Keratinocyte (primary cell): ENCODE measurements around the gene ARTN. TPM values are rescaled to one million over a fixed set of nuclear protein-coding genes. Genes with fewer than 3 reads are reported as not detected.

Source experiments
- DNase-seq: peaks from one replicate; pipeline ENCODE4 v3.0.0-alpha.2; 2011; ENCODE audit warnings: low read depth, missing footprints, low spot score
- FAIRE-seq: peaks from 2 replicates; lab custom pipeline; 2011; peaks lifted over from hg19 to GRCh38; lab: Jason Lieb, UNC
- H2AFZ ChIP-seq: 2 replicates; pipeline ENCODE4 v1.6.0; 2012; ENCODE audit warnings: low read length, control low read depth, inconsistent platforms; ENCODE audit not compliant: control insufficient read depth
- H3K27ac ChIP-seq: 2 replicates; pipeline ENCODE4 v1.5.1; 2011; ENCODE audit warnings: low read length; ENCODE audit not compliant: control insufficient read depth, insufficient read depth
- H3K27me3 ChIP-seq: 3 replicates; pipeline ENCODE4 v1.6.0; 2011; ENCODE audit warnings: low read length; ENCODE audit not compliant: control insufficient read depth, insufficient read depth; ENCODE audit errors: extremely low read depth
- H3K36me3 ChIP-seq, 2 experiments: 2 replicates in 1 of 2; 3 replicates in 1 of 2; pipeline ENCODE4 v1.5.1; 2011; ENCODE audit warnings: low read length in 2 of 2, mild to moderate bottlenecking in 1 of 2; ENCODE audit not compliant: control insufficient read depth in 2 of 2, insufficient read depth in 2 of 2; ENCODE audit errors: extremely low read depth in 1 of 2
- H3K4me1 ChIP-seq: 3 replicates; pipeline ENCODE4 v1.5.1; 2011; ENCODE audit warnings: low read length; ENCODE audit not compliant: control insufficient read depth, insufficient read depth; ENCODE audit errors: extremely low read depth
- H3K4me2 ChIP-seq: 3 replicates; pipeline ENCODE4 v1.6.0; 2011; ENCODE audit warnings: low read depth, low read length; ENCODE audit not compliant: control insufficient read depth, insufficient read depth; ENCODE audit errors: extremely low read depth
- H3K4me3 ChIP-seq, 3 experiments: fragments of 200-600 bp in 1 of 3; sonication (generic) in 1 of 3; 2 replicates in 2 of 3; 3 replicates in 1 of 3; pipeline ENCODE4 v1.5.1; 2011 to 2016; ENCODE audit warnings: low read length in 3 of 3, mild to moderate bottlenecking in 3 of 3, control low read depth in 2 of 3, inconsistent platforms in 1 of 3, low read depth in 1 of 3, mixed read lengths in 1 of 3, mixed run types in 1 of 3, moderate library complexity in 1 of 3; ENCODE audit not compliant: control insufficient read depth in 2 of 3, insufficient read depth in 2 of 3; ENCODE audit errors: extremely low read depth in 1 of 3
- H3K79me2 ChIP-seq: 2 replicates; pipeline ENCODE4 v1.6.0; 2012; ENCODE audit warnings: low read length; ENCODE audit not compliant: control insufficient read depth, insufficient read depth
- H3K9ac ChIP-seq: 3 replicates; pipeline ENCODE4 v1.6.0; 2011; ENCODE audit warnings: low read length; ENCODE audit not compliant: control insufficient read depth, insufficient read depth; ENCODE audit errors: extremely low read depth
- H3K9me1 ChIP-seq: 3 replicates; pipeline ENCODE4 v1.6.0; 2011; ENCODE audit warnings: low read length; ENCODE audit not compliant: control insufficient read depth, insufficient read depth; ENCODE audit errors: extremely low read depth
- H3K9me3 ChIP-seq: 2 replicates; pipeline ENCODE4 v1.5.1; 2012; ENCODE audit warnings: low read depth, low read length; ENCODE audit not compliant: control insufficient read depth
- H4K20me1 ChIP-seq: 3 replicates; pipeline ENCODE4 v1.6.0; 2011; ENCODE audit warnings: low read length; ENCODE audit not compliant: control insufficient read depth, insufficient read depth; ENCODE audit errors: extremely low read depth
- CTCF ChIP-seq, 3 experiments: IDR thresholded peaks in 1 of 3; conservative IDR thresholded peaks in 1 of 3; optimal IDR thresholded peaks in 1 of 3; 2 replicates in 2 of 3; 3 replicates in 1 of 3; pipeline versions ENCODE3 to v1.5.1; 2011; ENCODE audit warnings: low read length in 3 of 3, mild to moderate bottlenecking in 3 of 3, moderate library complexity in 2 of 3, control low read depth in 1 of 3, inconsistent platforms in 1 of 3; ENCODE audit not compliant: insufficient read depth in 2 of 3; ENCODE audit errors: extremely low read depth in 1 of 3
- EZH2 ChIP-seq: IDR thresholded peaks from one replicate; pipeline ENCODE4 v1.6.1; 2012; ENCODE audit warnings: inconsistent platforms, mild to moderate bottlenecking, low read length, moderate library complexity
- dilution Hi-C: fragments of 300-500 bp; cut with MboI; formaldehyde crosslinking; loops from one replicate; pipeline ENCODE4 v1.7.0; 2020; ENCODE audit warnings: low sequenced_read_pairs; ENCODE audit not compliant: extremely low pct_ligation_motif_present
- polyA plus RNA-seq, 5 experiments: library from polyadenylated mRNA; depleted of rRNA in 3 of 5; stranded (reverse) in 3 of 5; stranded (forward) in 1 of 5; unstranded in 1 of 5; fragments of >200 nt; gene quantifications; 1 replicate in 1 of 5; 2 replicates in 3 of 5; 3 replicates in 1 of 5; pipeline versions ENCODE4 v1.2.1 to v1.2.3, GENCODE V29; 2011 to 2012; ENCODE audit warnings: missing spikeins in 2 of 5, low read depth in 1 of 5, low replicate concordance in 1 of 5

Gene ARTN
- polyA plus RNA-seq, 1 donor (not counting 4 experiments of a cell fraction or from before 2014, with no cell fraction given): 27.2 TPM

GRCh38 chr1:43970911-43971310, 37.3 kb downstream of the ARTN start:
- Histone ChIP-seq H3K4me3 (peak overlapping the region; percentile 91 to 98 (median 97)), H3K9me1 (peaks cover 5% of the 10 kb centered on the region), H3K4me1 (peaks cover 20% of the 10 kb centered on the region), H4K20me1 (no peaks in the 10 kb centered on the region), H2AFZ (no peak overlapping the region), H3K36me3 (peaks cover 20 to 30% of the 10 kb centered on the region in 2 experiments), H3K27me3 (no peaks in the 10 kb centered on the region), H3K27ac (no peak overlapping the region), H3K9me3 (no peaks in the 10 kb centered on the region), H3K4me2 (peak overlapping the region; percentile 85), H3K9ac (no peak overlapping the region), H3K79me2 (peaks cover 29% of the 10 kb centered on the region)
- TF ChIP-seq CTCF (optimal IDR thresholded peaks at IDR 0.05 in 1 of 3, IDR thresholded peaks at IDR 0.05 in 1 of 3, conservative IDR thresholded peaks at IDR 0.05 in 1 of 3; ENCODE audit: extremely low read depth in 1 of 3, insufficient read depth in 2 of 3, low read length in 3 of 3) (no peak), EZH2 (no peak)
- FAIRE-seq (no peak), DNase-seq (no peak)
- dilution Hi-C loops: no loop called here

- no peak overlapping the region for H3K9ac ChIP-seq
- no peaks in the 10 kb centered on the region for H4K20me1 ChIP-seq
- DNase-seq (no peak), FAIRE-seq (no peak)
- H3K9me1 ChIP-seq: peaks cover 5% of the 10 kb centered on the region
- H3K9me3 ChIP-seq: no peaks in the 10 kb centered on the region
- H3K27me3 ChIP-seq: no peaks in the 10 kb centered on the region
- H2AFZ ChIP-seq: no peak overlapping the region
- peak overlapping the region; percentile 85 for H3K4me2 ChIP-seq
- H3K36me3 ChIP-seq: peaks cover 22 to 32% of the 10 kb centered on the region in 2 experiments
- dilution Hi-C loops: no loop called here
- H3K79me2 ChIP-seq: peaks cover 34% of the 10 kb centered on the region
- no peak overlapping the region for H3K4me3 ChIP-seq
- TF ChIP-seq CTCF (optimal IDR thresholded peaks at IDR 0.05 in 1 of 3, IDR thresholded peaks at IDR 0.05 in 1 of 3, conservative IDR thresholded peaks at IDR 0.05 in 1 of 3; ENCODE audit: extremely low read depth in 1 of 3, insufficient read depth in 2 of 3, low read length in 3 of 3) (no peak), EZH2 (no peak)
- H3K27ac ChIP-seq: peak overlapping the region; percentile 3
- peaks cover 26% of the 10 kb centered on the region for H3K4me1 ChIP-seq
Observed at GRCh38 chr1:43971336-43971980, 37.9 kb downstream of the ARTN start.
